ENCODE results near the gene TSC22D4. TPM values are rescaled to one million over a fixed set of nuclear protein-coding genes. Genes with fewer than 3 reads are reported as not detected.

The TSC22D4 gene
- total RNA-seq, 1 donor from 2014 or later = 51.8 TPM

GRCh38 chr7:100467638-100468373 is 11.2 kb downstream of the TSC22D4 start:
- Histone ChIP-seq H3K27me3 (no peaks in the 10 kb centered on the region), H3K4me1 (peaks cover 21% of the 10 kb centered on the region), H3K9me3 (no peaks in the 10 kb centered on the region), H3K36me3 (peaks cover 37% of the 10 kb centered on the region), H3K4me3 (no peak overlapping the region), H3K27ac (no peak overlapping the region)
- ATAC-seq = no peak
- no peak for DNase-seq
- intact Hi-C loops (cut with DNase I) = loop anchor here (5.0 kb wide), 1 partner anchor 94 kb away; no protein-coding TSS in a partner anchor
- no peak for TF ChIP-seq CTCF (IDR thresholded peaks at IDR 0.05)

GRCh38 chr7:100466653-100467605 is 12.1 kb downstream of the TSC22D4 start:
- H3K27me3 ChIP-seq = no peaks in the 10 kb centered on the region
- peaks cover 16% of the 10 kb centered on the region for H3K4me1 ChIP-seq
- ATAC-seq (no peak), DNase-seq (no peak)
- no peaks in the 10 kb centered on the region for H3K9me3 ChIP-seq
- no peak for TF ChIP-seq CTCF (IDR thresholded peaks at IDR 0.05)
- intact Hi-C loops (cut with DNase I) = loop anchor here (5.0 kb wide), 1 partner anchor 95 kb away; no protein-coding TSS in a partner anchor
- no peak overlapping the region for H3K27ac ChIP-seq
- H3K36me3 ChIP-seq = peaks cover 37% of the 10 kb centered on the region
- no peak overlapping the region for H3K4me3 ChIP-seq

- ATAC-seq = peak; percentile 90
- Histone ChIP-seq H3K27ac (peak overlapping the region; percentile 42), H3K27me3 (no peaks in the 10 kb centered on the region), H3K4me3 (no peak overlapping the region), H3K9me3 (no peaks in the 10 kb centered on the region), H3K36me3 (peaks cover 32% of the 10 kb centered on the region), H3K4me1 (peaks cover 16% of the 10 kb centered on the region)
- peak; percentile 68 for TF ChIP-seq CTCF (IDR thresholded peaks at IDR 0.05)
- peak; percentile 86 for DNase-seq
- intact Hi-C loops (cut with DNase I) = loop anchor here (5.0 kb wide), 1 partner anchor 96 kb away; no protein-coding TSS in a partner anchor
Observed at GRCh38 chr7:100465702-100466311, 13.2 kb downstream of the TSC22D4 start.

GRCh38 chr7:100465299-100465698 is 13.7 kb downstream of the TSC22D4 start:
- DNase-seq (no peak), ATAC-seq (no peak)
- H3K27ac ChIP-seq = no peak overlapping the region
- H3K36me3 ChIP-seq = peaks cover 27% of the 10 kb centered on the region
- peaks cover 16% of the 10 kb centered on the region for H3K4me1 ChIP-seq
- intact Hi-C loops (cut with DNase I) = loop anchor here (5.0 kb wide), 1 partner anchor 97 kb away; no protein-coding TSS in a partner anchor
- no peaks in the 10 kb centered on the region for H3K27me3 ChIP-seq
- no peak overlapping the region for H3K4me3 ChIP-seq
- TF ChIP-seq CTCF (IDR thresholded peaks at IDR 0.05) = no peak
- no peaks in the 10 kb centered on the region for H3K9me3 ChIP-seq

GRCh38 chr7:100464791-100465190 is 14.2 kb downstream of the TSC22D4 start:
- Histone ChIP-seq H3K9me3 (no peaks in the 10 kb centered on the region), H3K27me3 (no peaks in the 10 kb centered on the region), H3K27ac (no peak overlapping the region), H3K4me3 (no peak overlapping the region), H3K36me3 (peaks cover 23% of the 10 kb centered on the region), H3K4me1 (peaks cover 16% of the 10 kb centered on the region)
- intact Hi-C loops (cut with DNase I) = loop anchor here (5.0 kb wide), 1 partner anchor 98 kb away; no protein-coding TSS in a partner anchor
- ATAC-seq (no peak), DNase-seq (no peak)
- TF ChIP-seq CTCF (IDR thresholded peaks at IDR 0.05) = no peak
